Progenitor cell of endocrine pancreas (in vitro differentiated cells): Measurements from ENCODE around the gene PDCD7. TPM values are rescaled to one million over a fixed set of nuclear protein-coding genes. Genes with fewer than 3 reads are reported as not detected.

Experiments
- DNase-seq: peaks from one replicate; pipeline ENCODE4 v3.0.0; 2021; ENCODE audit warnings: low spot score; ENCODE audit not compliant: unreplicated experiment
- H3K27ac Mint-ChIP-seq: 2 replicates; pipeline ENCODE4 v1.8.0; 2021; ENCODE audit warnings: mild to moderate bottlenecking, moderate library complexity, mixed read lengths
- H3K27me3 Mint-ChIP-seq: 2 replicates; pipeline ENCODE4 v1.8.0; 2021; ENCODE audit warnings: mixed read lengths
- H3K36me3 Mint-ChIP-seq: 2 replicates; pipeline ENCODE4 v1.8.0; 2022; ENCODE audit warnings: mixed read lengths; ENCODE audit not compliant: insufficient read depth
- H3K4me1 Mint-ChIP-seq: 2 replicates; pipeline ENCODE4 v1.8.0; 2021; ENCODE audit warnings: low read depth, mixed read lengths
- H3K4me3 Mint-ChIP-seq: 2 replicates; pipeline ENCODE4 v1.8.0; 2021; ENCODE audit warnings: low read depth, mild to moderate bottlenecking, moderate library complexity, mixed read lengths
- H3K9me3 Mint-ChIP-seq: 2 replicates; pipeline ENCODE4 v1.8.0; 2021; ENCODE audit warnings: low read depth, mixed read lengths
- CTCF ChIP-seq: fragments of 200-600 bp; sonication (generic); IDR thresholded peaks from one replicate; pipeline ENCODE4 v1.5.0; 2021; ENCODE audit warnings: antibody characterized with exemption, mild to moderate bottlenecking; ENCODE audit not compliant: unreplicated experiment
- total RNA-seq: library from RNA; stranded (reverse); gene quantifications from 2 replicates; pipeline ENCODE4 v1.2.1, GENCODE V29; 2021

Gene PDCD7
- total RNA-seq, 1 donor from 2014 or later: 34.4 TPM

GRCh38 chr15:65130941-65131340 is 2.7 kb downstream of the PDCD7 start:
- no peak for TF ChIP-seq CTCF
- H3K27ac Mint-ChIP-seq: no peak overlapping the region
- peaks cover 13% of the 10 kb centered on the region for H3K36me3 Mint-ChIP-seq
- H3K27me3 Mint-ChIP-seq: no peaks in the 10 kb centered on the region
- no peak overlapping the region for H3K4me3 Mint-ChIP-seq
- H3K9me3 Mint-ChIP-seq: no peaks in the 10 kb centered on the region
- no peak for DNase-seq
- peaks cover 12% of the 10 kb centered on the region for H3K4me1 Mint-ChIP-seq

DNA sequence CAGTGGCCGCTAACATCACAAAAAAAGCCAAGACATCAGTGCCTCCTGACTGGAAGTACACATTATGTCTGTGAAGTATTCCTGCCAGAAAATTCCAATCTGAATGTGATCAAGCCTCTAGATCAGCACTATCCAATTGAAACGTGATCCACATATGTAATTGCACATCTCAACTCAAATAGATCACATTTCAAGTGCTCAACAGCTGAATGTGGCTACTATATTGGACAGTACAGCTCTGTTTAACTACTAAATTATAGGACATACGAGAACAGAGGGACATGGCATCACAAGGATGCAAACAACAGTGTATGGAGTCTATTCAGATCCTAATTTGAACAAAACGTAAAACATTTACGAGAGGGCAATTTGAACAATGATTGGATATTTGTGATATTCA is 18.1 kb downstream of the PDCD7 start:
- no peak for TF ChIP-seq CTCF
- Mint-ChIP-seq H3K4me1 (no peaks in the 10 kb centered on the region), H3K27ac (peak overlapping the region; percentile 5), H3K4me3 (no peak overlapping the region), H3K36me3 (peaks cover 26% of the 10 kb centered on the region), H3K27me3 (no peaks in the 10 kb centered on the region), H3K9me3 (no peaks in the 10 kb centered on the region)
- DNase-seq: no peak

GRCh38 chr15:65115086-65115485 is 18.5 kb downstream of the PDCD7 start, which contains the start of gene UBAP1L:
UBAP1L (minus strand) TSS chr15:65115200; CDS start chr15:65106215, 8,985 bp downstream.
- H3K36me3 Mint-ChIP-seq: peaks cover 26% of the 10 kb centered on the region
- H3K27ac Mint-ChIP-seq: peak within 1 kb of the TSS; percentile 5

DNA sequence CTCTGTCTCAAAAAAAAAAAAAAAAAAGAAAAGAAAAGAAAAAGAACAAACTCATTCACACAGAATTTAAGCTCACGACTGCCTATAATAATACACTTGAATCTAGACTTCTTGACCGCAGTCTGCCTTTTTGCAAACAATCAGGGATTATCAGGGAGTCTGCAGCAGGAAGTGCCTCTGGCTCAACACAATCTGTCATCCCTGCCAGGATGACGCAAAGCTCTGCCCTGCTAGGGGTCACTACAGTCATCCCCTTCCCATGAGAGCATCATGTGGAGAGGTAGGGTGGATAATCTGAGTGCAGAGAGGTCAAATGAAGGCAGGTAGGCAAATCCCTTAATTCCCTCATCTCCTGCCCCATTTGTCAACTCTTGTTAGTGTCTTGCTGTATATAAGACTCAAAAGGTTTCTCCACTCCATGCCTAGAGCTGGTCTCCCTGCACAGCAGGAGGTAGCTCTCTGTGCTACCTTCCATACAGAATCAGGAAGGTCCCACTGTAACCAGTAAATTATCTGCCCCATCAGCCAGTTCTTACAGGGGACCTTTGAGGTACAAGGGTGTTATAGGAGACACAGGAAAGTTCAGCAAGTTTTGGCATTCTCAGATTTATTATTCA is 22.8 kb downstream of the PDCD7 start:
- no peaks in the 10 kb centered on the region for H3K4me1 Mint-ChIP-seq
- H3K27me3 Mint-ChIP-seq: no peaks in the 10 kb centered on the region
- no peak for TF ChIP-seq CTCF
- no peak overlapping the region for H3K4me3 Mint-ChIP-seq
- DNase-seq: no peak
- H3K27ac Mint-ChIP-seq: no peak overlapping the region
- no peaks in the 10 kb centered on the region for H3K9me3 Mint-ChIP-seq
- peaks cover 14% of the 10 kb centered on the region for H3K36me3 Mint-ChIP-seq

More at GRCh38 chr15:65115086-65115485, 18.5 kb downstream of the PDCD7 start, which contains the start of gene UBAP1L:
- no peak for DNase-seq
- no peaks in the 10 kb centered on the region for H3K4me1 Mint-ChIP-seq
- H3K4me3 Mint-ChIP-seq: no peak within 1 kb of the TSS
- no peak for TF ChIP-seq CTCF
- H3K9me3 Mint-ChIP-seq: no peaks in the 10 kb centered on the region
- H3K27me3 Mint-ChIP-seq: no peaks in the 10 kb centered on the region

DNA sequence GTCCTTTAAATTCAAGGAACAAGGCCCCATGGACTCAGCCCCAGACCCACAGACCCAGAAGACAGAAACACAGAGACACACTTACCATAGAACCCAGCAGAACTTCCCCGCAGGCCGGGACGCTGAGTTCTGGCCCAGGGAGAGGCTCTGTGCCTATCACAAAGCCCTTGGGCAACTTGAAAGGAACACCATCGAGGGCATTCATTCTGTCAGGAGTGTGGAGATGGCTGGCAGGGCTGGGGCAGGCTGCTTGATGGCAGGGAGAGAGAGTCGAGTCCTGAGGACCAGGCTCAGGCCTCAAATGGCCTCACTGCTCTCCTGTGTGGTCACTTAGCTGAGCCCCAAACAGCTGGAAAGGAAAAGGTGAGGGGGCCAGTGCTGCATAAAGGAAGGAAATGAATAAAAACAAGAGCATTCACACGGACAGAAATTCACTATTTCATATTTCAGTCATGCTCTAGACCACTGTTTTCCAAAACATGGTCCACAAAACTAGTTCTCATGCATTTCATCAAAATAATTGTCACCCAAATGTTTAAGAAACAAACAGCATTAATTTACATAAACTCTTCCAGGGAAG is 27.5 kb downstream of the PDCD7 start:
- H3K36me3 Mint-ChIP-seq: peaks cover 6% of the 10 kb centered on the region
- no peak for TF ChIP-seq CTCF
- H3K27ac Mint-ChIP-seq: peak overlapping the region; percentile 37
- peaks cover 2% of the 10 kb centered on the region for H3K4me1 Mint-ChIP-seq
- H3K4me3 Mint-ChIP-seq: no peak overlapping the region
- no peak for DNase-seq
- peaks cover 8% of the 10 kb centered on the region for H3K27me3 Mint-ChIP-seq
- H3K9me3 Mint-ChIP-seq: no peaks in the 10 kb centered on the region
